Fibroblast of upper back skin (primary cell): Measurements from ENCODE around the gene TSPAN12.

Experiments
- DNase-seq: peaks from one replicate; pipeline ENCODE4 v3.0.0-alpha.2; 2013

Gene TSPAN12

DNA sequence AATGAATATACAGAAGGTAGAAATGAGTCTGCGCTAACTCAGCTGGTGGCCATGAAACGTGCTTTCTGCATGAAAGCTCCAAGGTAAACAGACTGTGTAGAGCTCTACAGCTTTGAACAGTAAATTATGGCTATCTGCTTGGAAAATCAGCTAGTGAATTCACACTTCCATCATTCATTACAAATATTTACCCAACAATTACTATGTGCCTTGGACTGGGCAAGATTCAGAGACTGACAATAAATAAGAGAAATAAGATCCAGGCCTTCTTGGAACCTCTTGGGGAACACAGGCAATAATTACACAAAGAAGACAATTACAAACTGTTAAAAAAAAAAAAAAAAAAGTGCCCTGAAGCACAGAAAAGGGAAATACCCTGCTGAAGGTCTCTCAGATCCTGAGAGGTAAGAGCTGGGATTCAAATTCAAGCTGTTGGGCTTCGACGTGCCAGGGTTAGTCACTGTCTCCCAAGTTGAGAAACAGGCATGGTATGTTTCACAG, 15.8 kb downstream of the TSPAN12 start:
- no peak for DNase-seq

- DNase-seq: no peak
These were observed 16.3 kb downstream of the TSPAN12 start for GRCh38 chr7:120841608-120842007.

DNA sequence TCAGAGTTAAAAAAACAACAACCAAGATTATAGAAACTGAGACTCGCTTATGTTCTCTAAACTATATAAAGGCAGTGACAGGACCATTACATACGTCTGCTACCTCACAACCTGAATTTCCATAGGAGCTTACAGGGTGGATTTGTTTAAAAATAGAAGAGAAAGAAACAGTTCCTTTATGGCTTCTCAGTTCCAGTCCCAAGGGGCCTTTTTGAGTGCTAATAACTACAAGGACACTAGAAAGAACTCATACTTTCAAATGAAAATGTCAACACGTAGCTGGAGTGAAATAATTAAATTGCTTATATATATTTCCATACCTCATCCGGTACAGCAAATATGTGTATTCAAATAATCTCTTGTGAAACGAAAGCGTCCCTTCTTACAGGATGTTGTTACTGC, 19.7 kb downstream of the TSPAN12 start:
- DNase-seq: no peak

DNA sequence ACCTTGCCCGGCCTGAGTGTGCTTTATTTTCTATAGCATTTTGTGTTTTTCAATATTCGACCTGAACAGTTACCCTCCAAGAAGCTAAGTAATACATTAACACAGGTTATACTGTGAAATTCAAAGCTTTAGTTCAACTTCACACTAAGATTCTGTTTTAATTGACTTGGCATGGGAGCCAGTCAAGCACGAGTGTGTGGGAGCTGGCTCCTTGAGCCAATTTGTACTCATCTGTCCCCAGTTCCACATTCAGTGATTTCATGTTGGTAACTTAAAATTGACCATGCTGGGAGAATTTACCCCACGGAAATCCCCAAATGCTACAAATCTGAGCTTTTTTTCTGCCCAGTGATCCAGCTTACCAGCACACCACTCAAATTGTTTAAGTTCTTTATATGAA, 20.3 kb downstream of the TSPAN12 start:
- no peak for DNase-seq

- no peak for DNase-seq
These were observed 21.3 kb downstream of the TSPAN12 start for GRCh38 chr7:120836556-120837115.

- DNase-seq: no peak
These were observed 23.2 kb downstream of the TSPAN12 start for GRCh38 chr7:120834726-120835125.

- no peak for DNase-seq
These were observed 24.4 kb downstream of the TSPAN12 start for GRCh38 chr7:120833546-120833945.

DNA sequence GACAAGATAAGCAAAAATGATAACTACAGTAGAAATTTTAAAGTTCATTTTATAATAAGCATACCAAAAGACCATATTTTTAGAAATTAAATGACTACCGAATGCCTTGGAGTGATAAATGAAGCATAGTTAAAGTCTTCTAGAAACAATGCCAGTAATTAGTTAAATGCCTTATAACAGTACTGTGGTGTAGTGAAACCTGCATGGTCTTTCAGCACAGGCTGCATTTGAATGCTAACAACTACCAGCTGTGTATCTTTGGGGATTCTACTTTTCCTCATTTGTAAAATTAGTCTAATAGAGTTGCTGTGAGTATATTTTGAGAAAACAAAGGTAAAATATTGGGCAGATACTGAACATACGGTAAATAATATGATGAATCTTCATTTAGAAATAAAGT, 25.1 kb downstream of the TSPAN12 start:
- no peak for DNase-seq

DNA sequence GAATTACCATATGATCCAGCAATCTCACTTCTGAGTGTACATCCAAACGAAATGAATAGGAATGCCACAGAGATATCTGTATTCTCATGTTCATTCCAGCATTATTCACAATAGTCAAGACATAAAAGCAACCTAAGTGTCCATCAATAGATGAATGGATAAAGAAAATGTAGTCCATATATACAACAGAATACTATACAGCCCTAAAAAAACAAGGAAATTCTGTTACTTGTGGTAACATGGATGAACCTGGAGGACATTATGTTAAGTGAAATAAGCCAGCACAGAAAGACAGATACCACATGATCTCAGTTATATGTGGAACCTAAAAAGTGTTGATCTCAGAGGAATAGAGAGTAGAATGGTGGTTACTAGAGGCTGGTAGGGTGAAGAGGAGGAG, 26.7 kb downstream of the TSPAN12 start:
- DNase-seq: no peak

DNA sequence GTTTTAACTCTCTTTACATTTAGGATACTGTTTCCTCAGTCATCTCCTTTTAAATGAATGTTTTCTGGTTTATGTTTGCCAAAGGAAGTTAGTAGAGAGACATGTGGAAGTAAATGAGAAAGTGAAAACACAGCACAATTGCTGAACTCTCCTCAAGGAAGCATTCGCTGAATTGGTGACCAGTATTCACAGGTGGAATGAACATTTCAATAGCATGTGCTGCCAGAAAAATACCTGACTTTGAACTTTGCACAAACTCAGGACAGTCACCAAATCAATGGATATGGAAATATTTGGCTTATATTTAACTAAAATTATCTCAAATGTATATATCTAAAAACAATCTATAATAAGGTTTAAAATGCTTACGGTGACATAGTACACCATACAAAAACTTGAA, 28.5 kb downstream of the TSPAN12 start:
- DNase-seq: no peak

- no peak for DNase-seq
These were observed 29.4 kb downstream of the TSPAN12 start for GRCh38 chr7:120828528-120828927.

- no peak for DNase-seq
These were observed 30.4 kb downstream of the TSPAN12 start for GRCh38 chr7:120827371-120828118.

GRCh38 chr7:120825576-120825975, 32.4 kb downstream of the TSPAN12 start:
- no peak for DNase-seq

GRCh38 chr7:120825152-120825551, 32.8 kb downstream of the TSPAN12 start:
- DNase-seq: no peak

GRCh38 chr7:120819861-120820260, 38.1 kb downstream of the TSPAN12 start:
- no peak for DNase-seq

- DNase-seq: no peak
These were observed 40.1 kb downstream of the TSPAN12 start for GRCh38 chr7:120817851-120818250.

- no peak for DNase-seq
These were observed 43.5 kb downstream of the TSPAN12 start for GRCh38 chr7:120814253-120814939.

GRCh38 chr7:120813546-120814252, 44.2 kb downstream of the TSPAN12 start:
- no peak for DNase-seq

GRCh38 chr7:120813089-120813488, 44.9 kb downstream of the TSPAN12 start:
- no peak for DNase-seq

DNA sequence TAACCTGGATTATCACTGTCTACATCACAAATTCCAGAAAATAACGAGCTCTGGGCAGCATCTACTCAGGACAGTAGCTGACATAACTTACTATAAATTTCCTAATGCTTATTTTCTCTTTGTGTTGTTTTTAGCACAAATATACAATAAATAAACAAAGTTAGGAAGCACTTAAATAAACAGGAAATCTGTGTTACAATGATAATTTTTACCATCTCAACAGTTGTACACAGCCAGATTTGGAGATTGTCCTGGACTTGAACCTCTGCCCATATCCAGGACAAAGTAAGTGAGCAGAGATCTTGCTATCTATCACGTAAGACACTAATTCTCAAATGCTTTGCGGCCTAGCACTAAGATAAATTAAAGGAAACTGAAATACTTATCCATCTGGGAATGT, 48.7 kb downstream of the TSPAN12 start:
- no peak for DNase-seq

- DNase-seq: peak; percentile 14
These were observed 50.6 kb downstream of the TSPAN12 start for GRCh38 chr7:120807390-120807789.

- peak; percentile 88 for DNase-seq
These were observed 51.3 kb downstream of the TSPAN12 start for GRCh38 chr7:120806669-120807068.

DNA sequence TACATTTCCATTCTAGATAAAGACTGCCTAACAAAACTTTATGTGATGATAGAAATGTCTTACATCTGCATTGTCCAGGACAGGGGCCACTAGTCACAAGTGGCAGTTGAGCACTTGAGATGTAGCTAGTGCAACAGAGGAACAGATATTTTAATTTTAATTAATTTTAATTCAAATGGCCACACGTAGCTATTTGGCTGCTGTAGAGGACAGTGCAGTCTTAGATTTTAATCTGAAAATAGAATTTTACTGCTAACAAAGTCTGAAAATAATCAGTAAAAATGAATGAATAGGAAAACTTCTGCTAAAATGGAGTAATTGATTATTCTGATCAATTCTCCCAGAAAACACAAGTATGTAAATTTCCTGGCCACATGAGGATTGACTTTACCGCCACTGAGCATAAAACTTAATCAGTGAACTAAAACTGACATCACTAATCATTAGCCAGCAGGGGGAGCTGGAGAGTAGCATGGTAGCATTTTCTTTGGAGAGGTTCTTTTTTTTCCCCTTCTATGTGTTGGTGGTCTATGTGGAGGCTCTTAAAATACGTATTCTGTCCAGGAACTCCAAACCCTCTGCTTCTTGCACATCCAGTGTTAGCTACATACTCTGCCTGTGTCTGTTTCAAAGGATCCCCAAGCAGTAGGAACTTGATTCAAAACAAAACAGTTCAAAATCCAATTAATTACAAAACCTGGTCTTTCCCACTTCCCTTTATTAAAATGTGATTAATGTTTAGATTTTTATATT, 52.1 kb downstream of the TSPAN12 start:
- DNase-seq: peak; percentile 75
